Daoy (cell line): ENCODE results near the gene PPP1CA. TPM values are rescaled to one million over a fixed set of nuclear protein-coding genes. Genes with fewer than 3 reads are reported as not detected.
A peak's percentile ranks its signal among the peaks of the same experiment; 100 is the strongest.

Experiments used
- DNase-seq: peaks from one replicate; pipeline ENCODE4 v3.0.0-alpha.2; 2015; ENCODE audit warnings: low read depth
- total RNA-seq: library from RNA; depleted of rRNA; stranded (reverse); fragments of >200 nt; shearing (Covaris generic); gene quantifications from 2 replicates; pipeline ENCODE4 v1.2.3, GENCODE V29; 2014

The PPP1CA gene
- total RNA-seq, 1 experiment from 2014 or later, result 220 TPM

DNA sequence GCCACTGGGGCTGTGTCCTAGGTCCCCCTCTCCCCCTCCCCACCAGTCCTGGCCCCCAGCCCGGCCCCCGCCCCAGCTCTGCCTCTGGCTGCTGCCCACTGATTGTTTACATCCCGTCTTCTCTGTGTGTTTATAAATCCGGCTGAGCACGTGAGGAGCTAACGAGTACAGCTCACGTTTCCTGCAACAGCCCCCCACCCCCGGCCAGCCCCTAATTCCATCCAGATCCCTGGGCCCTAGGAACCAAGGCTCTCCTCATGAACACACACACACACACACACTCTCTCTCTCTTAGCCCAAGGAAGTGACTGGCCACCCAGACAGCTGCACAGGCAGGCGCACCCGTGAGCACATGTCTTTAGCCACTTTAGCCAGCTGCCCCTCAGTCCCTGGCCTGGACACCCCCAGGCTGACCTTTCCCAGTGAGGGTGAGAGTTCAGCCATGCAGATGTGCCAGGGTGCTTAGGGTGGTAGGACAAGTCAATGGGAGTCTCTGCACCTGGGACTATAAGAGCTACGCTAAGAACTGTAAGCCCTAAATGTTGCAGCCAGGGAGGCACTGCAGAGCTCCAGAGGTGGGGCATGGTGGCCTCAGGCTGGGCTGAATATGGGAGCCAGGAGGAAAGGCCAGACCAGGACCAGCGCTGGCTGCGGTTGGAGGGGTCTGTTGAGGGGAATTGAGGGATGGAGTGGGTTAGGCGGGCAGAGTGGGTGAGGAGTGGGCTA, 31.1 kb downstream of the PPP1CA start:
- DNase-seq, result no peak

DNA sequence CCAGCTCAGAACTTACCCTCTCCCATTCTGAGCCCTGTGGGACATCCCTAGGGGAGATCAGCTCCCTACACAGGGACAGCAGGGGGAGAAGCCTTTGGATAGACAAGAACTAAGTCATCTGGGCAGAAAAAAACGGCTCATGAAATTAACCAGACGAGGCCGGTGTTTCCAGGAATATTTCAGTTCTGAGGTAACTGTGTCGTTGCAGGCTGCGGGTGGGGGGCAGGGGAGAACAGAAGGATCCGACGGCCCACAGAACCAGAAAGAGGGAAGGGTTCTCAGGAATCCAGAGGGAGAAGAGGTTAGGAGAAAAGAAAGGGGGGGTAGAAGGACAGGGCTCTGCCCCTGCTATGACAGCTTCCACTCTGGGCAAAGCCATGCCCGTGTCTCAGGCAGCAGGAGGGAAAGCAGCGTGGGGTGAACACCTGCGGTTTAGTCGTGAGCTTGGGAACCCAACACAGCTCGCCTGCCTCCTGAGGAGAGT, 31.8 kb downstream of the PPP1CA start:
- no peak for DNase-seq

DNA sequence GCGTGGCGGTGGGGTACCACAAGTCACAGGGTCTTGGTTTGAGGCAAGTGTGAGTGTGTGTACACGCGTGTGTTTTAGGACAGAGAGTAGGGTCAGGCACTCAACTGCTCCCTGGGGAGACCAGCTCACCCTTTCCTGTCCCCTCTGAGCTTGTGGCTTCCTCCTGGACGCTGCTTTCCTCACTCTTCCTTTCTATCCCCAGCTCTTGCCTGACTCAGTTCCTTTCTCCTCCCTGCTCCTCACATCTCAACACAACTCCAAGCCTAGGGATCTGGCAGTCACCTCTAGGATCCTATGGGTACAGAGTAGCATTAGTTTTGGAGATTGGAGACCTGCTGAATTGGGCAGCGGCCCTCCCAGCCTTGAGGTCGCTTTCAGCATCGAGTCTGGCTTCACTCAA, 32.4 kb downstream of the PPP1CA start:
- no peak for DNase-seq

DNA sequence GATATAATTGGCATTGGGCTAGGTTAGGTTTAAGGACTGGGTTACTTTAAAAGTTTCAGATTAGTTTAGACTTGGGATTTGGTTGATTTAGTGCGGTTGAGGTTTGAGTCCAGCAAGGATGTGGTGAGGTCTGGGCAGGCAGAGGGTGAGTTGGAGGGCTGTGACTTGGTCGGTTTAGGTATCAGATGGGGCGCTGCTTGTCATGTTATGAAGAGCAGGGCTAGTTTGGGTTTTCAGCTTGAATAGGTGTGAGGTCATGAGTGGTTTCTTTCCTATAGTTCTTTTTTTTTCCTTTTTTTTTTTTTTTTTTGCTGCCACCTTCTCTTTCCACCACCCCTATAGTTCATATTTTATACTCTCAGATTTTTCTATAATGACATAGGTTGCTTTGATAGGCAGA, 33.0 kb downstream of the PPP1CA start:
- no peak for DNase-seq

DNA sequence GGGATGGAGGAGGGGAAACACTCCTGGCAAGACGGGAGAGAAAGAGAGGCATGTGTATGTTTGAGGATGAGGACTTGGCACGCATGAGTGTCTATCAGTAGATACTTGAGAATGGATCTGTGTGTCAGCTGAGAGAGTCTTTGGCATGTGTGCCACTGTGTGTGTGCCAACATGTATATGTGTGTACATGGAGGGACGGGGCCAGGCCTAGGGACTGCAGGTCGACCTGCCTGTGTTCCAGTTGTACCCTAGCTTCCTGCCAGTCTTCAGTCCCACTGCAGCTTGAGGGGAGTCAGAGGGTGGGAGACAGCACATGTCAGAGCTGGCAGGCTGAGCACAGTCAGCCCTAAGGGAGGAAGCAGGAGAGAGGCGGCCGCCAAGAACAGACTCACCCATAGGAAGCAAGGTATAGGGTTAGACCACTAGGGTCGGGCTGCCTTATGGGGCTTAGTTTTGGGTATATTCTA, 33.9 kb downstream of the PPP1CA start:
- no peak for DNase-seq

DNA sequence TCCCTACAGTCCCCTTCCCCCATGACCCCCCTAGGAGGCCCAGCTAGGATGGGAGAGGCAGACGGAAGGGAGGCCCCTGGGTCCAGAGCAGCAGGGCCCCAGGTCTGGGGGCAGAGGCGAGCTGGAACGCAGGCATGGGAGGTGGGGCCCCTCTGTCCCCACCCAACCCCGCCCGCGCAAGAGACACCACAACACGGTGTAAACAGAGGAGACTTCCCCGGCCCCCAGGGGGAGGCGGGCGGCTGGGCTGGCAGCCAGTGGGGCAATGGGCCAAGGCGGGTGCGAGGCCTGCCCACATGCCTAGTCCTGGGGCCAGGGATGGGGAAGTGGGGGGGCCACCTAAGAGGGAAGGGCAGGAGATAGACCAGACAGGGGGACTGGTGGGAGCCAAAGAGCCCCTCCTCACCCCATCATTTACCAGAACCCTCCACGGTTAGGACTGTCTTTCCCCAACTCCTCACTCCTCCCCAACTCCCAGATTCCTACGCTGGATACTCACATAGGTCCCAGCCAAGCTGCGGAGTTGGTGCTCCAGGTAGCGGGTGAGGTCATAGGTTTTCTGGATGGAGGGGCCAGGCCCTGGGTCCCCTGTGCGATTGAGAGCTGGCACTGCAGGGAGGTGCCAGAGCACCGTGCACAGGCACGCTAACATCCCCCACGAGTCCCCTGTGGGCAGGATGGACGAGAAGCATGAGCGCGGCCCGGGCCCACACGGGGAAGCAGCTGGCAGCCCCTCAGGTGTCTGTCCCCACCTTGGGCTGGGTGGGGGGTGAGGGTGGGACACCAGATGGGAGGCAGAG, 34.5 kb downstream of the PPP1CA start:
- peak; percentile 37 for DNase-seq

DNA sequence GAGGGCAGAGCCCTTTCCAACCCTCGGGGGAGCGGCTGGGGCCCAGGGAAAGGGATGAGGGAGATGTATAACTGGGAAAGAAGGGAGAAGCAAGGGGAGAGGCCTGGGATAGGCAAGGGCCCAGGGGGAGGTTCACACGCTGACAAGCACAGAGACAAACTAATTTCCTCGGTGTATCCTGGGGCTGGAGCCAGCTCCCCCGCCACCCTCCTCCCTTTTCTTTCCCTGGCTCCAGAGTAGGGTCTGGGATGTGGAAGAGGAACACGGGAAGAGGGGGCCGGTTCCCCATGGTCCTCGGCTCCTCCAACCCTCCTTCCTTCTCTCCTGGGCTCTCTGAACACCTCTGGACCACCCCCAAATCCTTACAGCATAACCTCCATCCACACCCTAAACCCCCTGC, 35.1 kb downstream of the PPP1CA start:
- DNase-seq, result no peak

DNA sequence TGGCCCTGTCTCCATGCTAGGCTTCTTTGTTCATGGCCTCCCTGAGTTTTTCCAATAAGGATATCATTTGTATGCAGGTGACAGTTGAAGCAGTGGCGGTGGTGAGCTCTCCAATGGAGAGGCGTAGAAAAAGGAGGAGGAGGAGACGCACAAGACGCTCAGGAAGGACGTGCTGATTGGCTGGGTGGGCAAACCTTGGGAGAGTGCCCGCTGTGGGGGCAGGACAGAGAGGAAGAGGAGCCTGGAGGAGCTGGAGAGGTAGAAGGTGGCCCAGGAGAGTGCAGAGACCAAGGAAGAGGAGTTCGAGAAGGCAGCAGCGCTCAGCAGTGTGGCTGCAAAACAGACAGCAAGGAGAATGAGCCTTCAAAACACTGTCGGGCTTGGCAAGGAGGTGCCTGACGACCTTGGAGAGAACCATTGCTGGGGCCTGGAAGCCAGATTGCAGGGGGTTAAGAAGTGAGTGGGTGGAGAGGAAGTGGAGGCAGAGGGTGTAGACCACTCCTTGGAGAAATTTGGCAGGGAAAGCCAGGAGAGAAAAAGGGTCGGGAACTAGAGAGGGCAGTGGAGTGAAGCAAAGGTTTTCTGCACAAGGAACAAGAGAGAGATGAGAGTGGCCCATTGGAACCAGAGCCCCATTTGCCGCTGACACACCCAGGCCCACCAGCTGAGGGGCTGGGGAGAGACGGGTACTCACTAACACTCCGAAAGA, 35.8 kb downstream of the PPP1CA start:
- DNase-seq, result no peak

DNA sequence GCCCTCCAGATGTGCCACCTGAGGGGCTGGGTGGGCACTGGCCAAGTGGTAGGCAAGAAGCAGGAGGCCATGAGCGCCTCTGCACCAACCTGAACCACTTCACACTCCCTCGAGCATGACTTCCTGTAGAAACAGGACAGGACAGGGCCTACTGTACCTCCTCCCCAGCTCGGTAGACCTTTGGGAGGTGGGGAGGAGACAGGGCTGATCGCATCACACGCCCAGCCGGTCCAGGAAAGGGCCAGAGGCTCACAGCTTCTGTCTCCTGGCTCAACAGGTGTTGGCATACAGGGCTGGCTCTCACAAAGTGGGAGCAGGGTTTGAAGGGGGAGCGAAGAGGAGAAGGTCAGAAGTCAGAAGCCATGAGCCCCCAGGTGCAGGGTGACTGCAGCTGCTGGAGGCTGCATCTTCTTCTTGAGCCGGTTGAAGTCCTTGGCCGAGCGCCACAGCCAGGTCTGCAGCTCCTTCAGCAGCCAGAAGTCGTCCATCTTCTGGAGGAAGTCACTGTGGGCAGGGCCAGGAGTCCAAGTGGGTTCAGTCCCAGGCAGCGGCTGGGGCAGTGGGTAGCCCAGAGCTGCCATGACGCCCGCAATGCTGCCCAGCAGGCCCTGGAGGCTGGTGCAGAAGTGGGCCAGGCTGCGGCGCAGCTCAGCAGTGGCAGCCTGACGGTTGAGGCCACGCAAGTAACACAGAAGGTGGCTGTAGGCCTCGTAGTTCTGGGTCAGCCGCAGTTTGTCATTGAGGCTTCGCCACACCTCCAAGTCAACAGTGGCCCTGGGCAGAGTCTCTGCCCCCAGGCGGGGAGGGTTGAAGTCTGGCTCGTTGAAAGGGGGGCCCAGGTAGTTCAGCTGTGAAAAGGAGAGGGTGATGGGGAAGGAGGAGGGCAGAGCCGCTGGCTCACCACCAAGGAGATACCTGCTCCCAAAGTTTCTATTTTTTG, 36.6 kb downstream of the PPP1CA start:
- no peak for DNase-seq

DNA sequence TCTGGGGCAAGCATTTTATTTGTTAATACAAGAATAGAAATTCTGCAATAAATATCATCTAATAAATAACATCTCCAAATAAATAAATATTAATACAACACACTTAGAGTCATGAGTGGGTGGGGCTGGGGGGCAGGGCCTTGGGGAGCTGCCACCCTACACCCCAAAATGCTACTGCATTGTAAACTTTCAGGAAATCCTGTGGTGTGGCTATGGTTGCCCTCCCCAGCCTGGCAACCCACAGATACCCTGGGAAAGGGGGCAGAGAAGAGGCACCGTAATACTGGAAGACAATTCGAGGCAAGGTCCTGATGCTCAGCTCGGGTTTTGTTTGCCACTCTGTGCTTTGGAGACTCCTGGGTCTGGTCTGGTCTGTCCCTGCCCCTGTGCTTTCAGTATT, 37.5 kb downstream of the PPP1CA start:
- no peak for DNase-seq

DNA sequence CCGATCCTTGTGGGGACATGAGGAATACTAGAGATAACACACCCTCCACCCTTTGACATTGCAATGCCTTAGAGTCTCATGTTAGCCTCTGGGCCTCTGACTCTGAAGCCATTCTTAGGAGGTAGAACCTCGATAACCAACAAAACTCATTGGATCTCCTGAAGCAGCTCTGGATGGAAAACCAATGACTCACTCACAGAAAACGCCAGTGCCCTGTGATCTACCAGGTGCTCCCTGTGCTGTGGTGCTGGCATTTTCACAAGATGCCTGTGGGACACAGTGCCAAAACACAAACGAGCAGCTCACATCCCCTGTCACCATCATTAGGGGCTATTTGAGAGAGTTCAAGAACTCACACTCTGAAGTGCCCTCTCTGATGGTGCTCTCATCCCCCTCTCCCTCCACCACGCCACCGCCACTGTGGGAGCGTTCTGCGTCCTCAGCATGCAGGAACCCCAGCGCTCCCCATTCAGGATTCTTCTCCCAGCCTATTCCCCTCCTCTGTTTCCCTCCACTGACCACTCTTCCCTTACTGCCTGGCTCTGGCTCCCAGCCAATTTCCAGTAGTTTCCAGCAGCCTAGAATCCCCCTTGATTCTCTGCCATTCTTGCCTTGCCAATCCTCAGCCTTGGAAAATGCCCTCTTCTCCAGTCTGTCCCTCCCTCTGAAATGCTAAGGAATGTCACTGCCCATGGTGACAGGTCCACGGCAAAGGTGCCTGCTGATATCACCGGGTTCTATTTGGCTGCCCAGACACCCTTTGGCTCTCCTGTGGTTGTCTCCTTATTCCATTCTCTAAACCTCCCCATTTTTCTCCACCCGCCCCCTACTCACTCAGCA, 43.6 kb downstream of the PPP1CA start:
- peak; percentile 55 for DNase-seq

DNA sequence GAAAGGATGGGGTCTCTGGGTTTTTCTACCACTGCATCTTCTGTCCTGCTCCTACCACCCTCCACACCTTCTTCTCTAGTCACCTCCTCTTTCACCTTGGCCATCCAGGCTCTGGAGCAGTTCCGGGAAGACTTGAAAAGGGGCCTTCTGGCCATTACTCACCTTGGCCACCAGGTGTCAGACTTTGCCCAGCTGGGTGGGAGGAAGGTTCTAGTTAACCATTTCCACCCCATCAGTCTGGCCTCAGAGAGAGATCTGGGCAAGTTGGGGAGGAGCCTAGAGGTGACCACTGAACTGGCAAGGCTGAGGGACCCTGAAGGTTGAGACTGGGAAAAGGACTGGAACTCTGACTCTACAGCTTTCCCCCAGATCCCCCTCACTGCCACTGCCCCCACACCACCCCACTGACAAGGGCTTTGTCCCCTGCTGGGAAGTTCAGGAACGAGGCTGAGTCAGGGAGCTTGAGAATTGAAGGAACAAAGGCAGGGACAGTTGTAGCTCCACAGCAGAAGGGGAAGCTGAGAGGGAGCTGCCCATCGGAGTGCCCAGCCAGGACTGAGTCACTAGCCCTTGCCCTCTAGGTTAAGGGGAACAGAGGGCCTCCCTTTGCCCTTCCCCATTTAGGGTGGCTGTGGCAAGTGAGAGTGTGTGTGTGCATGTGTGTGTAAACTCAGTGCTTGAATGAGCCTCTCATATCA, 44.6 kb downstream of the PPP1CA start:
- DNase-seq, result peak; percentile 84

DNA sequence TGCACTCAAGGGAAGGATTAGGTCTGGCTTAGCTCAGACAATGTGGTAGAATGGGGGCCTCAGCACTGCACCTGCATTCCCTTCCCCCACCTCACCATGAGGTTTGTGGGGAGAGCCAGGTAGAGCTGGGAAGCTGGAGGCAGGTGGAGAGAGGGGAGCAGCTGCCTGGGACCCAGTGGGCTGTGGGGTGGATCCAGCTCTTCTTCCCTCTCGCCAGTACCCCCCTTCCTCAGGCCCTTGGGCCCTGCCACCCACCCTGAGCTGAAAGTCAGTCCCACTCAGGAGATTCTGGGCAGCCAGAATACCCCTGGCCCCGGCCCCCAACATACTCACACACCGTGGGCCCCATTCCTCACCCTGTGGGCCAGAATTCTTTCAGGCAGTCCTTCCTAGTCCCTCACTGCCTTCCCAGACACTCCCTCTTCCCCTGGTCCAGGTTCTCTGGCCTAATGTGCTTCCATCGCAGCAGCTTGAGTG, 45.2 kb downstream of the PPP1CA start:
- no peak for DNase-seq

DNA sequence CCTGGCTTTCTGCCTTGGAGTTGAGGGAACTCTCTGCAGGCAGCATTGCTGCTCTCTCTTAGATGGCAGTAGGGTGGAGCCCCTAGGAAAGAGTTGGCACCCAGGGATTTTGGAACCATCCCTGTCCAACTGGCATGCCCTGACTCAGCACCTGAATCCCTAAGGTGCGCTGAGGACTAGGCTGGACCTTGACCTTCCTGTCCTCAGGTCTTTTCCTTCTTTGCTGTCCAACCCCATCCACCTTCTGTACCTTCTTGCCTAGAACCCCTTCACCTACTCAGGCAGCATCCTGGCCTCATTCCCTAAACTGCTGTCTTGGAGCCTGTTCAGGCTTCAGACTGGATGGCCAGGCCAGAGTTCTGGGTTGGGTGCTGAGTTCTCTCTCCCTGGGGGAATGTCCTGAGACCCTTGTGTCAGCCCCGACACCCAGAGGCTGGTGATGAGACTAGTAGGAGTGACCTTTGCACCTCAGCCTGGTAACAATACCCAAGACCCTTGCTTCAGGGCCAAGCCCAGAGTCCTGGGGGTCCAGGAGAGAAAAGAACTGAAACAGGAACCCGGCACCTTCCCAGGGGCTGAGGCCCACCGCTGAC, 45.8 kb downstream of the PPP1CA start:
- DNase-seq, result no peak

DNA sequence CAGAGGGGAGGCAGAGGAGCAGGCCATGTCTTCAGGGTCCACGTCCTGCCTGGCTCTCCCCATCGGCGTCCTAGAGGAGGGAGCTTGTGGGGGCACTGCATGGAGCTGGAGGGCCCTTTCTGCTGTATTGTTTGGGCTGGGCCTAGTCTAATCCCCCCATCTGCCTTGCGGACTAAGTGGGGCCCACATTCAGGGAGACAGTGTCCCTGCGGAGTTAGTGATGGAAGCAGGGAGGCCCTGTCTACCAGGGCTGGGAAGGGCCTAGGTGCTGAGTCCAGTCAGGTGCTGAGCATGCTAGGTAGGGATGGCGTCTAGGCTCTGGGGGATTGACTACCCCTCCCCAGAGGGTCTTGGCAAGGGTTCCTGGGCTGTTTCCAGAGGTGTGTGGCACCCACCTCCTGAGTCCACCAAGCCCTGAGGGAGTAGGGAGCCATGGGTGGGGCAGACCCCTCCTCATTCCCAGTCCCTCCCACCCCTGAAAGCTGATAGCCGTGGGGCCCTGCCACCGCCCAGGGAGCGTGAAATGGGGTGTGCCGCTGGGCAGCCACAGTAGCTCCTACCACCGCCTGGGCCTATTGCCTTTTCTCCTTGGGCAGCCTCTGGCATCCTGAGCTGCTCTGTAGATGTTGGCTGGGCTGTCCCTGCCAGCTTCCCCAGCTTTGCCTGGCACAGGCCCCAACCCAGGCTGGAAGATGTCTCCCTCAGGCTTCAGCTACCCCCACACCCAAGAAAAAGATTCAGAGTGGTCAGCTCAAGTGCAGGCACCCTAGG, 46.5 kb downstream of the PPP1CA start:
- no peak for DNase-seq

DNA sequence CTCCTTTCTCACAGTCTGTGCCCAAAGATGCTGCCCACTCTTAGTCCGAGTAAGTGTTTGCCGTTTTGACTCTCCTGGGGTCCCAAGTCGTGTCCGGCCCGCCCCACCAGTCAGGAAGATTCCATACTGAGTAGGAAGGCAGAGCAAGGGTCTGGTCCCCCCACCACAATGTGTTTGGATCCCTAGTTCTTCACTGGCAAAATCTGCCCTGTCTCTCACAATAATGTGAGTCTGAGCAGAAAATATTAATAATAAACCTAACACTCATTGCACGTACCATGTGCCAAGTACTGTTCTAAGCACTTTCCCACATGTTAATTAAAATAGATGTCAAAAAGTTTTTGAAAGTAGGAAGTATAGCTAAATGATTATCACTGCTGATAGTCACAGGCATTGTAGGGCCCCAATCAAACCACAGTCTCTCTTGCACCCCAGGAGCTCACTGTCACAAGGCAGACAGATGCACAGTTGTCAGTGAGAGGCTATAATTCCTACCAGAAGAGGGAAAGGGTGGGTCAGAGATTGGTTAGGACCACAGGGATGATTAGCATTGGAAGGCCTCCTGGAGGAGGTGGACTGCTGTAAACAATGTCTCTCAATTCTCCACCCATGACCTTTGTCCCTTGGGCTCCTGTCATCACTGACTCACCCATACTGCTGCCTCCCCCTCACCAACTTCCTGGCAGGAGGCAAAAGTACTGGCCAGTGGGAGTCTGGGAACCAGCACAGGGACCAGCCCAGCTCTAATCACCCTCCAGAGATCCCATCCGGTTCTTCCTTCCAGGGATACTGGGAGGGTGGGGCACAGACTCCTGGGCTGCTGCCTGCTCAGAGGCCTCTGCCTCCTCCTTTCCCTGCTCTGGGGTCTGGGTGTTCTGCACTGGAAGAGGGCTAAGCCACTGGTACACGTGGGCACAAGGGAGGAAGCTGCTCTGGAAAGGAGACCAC, 47.3 kb downstream of the PPP1CA start:
- peak; percentile 97 for DNase-seq
